RWPE2 (cell line): ENCODE data around the gene MT1M.

Source experiments
- ATAC-seq: fragments of 200-7000 bp; cut with Tn5 transposase; 3 replicates; pipeline ENCODE4 v1.9.1; 2021; ENCODE audit warnings: low read depth
- DNase-seq: peaks from one replicate; pipeline ENCODE4 v3.0.0-alpha.2; 2020; ENCODE audit warnings: low spot score
- H3K27ac ChIP-seq: fragments of 450-650 bp; 2 replicates; pipeline ENCODE4 v1.5.1; 2017; ENCODE audit warnings: mild to moderate bottlenecking; ENCODE audit not compliant: poor library complexity, severe bottlenecking
- H3K27me3 ChIP-seq: fragments of 250-450 bp; sonication (Bioruptor Pico); 2 replicates; pipeline ENCODE4 v1.5.1; 2021; ENCODE audit warnings: mild to moderate bottlenecking, moderate library complexity; ENCODE audit not compliant: insufficient read depth, poor library complexity, severe bottlenecking
- H3K36me3 ChIP-seq: fragments of 250-450 bp; sonication (Bioruptor Pico); 2 replicates; pipeline ENCODE4 v1.5.1; 2020; ENCODE audit warnings: low read depth, mild to moderate bottlenecking, moderate library complexity
- H3K4me1 ChIP-seq: fragments of 250-450 bp; sonication (Bioruptor Pico); 2 replicates; pipeline ENCODE4 v1.5.1; 2021; ENCODE audit warnings: mild to moderate bottlenecking, moderate library complexity; ENCODE audit not compliant: insufficient read depth, poor library complexity, severe bottlenecking
- H3K4me3 ChIP-seq: fragments of 250-450 bp; sonication (Bioruptor Pico); 2 replicates; pipeline ENCODE4 v1.5.1; 2021; ENCODE audit warnings: mild to moderate bottlenecking, moderate library complexity; ENCODE audit not compliant: severe bottlenecking
- H3K9me3 ChIP-seq: fragments of 250-450 bp; sonication (Bioruptor Pico); 2 replicates; pipeline ENCODE4 v1.5.1; 2021; ENCODE audit warnings: mild to moderate bottlenecking, moderate library complexity; ENCODE audit not compliant: severe bottlenecking
- TF ChIP-seq, protein P1 (sequence below): fragments of 450-650 bp; IDR thresholded peaks from one replicate; pipeline ENCODE4 v1.5.1; 2017; ENCODE audit warnings: mild to moderate bottlenecking, moderate library complexity; ENCODE audit not compliant: poor library complexity, severe bottlenecking

MT1M gene

GRCh38 chr16:56611281-56611833 is 21.1 kb upstream of the MT1M start:
- no peaks in the 10 kb centered on the region for H3K27me3 ChIP-seq
- no peak overlapping the region for H3K4me3 ChIP-seq
- ATAC-seq (no peak), DNase-seq (peak; percentile 25)
- no peaks in the 10 kb centered on the region for H3K9me3 ChIP-seq
- peak overlapping the region; percentile 100 for H3K27ac ChIP-seq
- TF ChIP-seq, protein P1, sequence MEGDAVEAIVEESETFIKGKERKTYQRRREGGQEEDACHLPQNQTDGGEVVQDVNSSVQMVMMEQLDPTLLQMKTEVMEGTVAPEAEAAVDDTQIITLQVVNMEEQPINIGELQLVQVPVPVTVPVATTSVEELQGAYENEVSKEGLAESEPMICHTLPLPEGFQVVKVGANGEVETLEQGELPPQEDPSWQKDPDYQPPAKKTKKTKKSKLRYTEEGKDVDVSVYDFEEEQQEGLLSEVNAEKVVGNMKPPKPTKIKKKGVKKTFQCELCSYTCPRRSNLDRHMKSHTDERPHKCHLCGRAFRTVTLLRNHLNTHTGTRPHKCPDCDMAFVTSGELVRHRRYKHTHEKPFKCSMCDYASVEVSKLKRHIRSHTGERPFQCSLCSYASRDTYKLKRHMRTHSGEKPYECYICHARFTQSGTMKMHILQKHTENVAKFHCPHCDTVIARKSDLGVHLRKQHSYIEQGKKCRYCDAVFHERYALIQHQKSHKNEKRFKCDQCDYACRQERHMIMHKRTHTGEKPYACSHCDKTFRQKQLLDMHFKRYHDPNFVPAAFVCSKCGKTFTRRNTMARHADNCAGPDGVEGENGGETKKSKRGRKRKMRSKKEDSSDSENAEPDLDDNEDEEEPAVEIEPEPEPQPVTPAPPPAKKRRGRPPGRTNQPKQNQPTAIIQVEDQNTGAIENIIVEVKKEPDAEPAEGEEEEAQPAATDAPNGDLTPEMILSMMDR: no peak
- H3K36me3 ChIP-seq: peaks cover 17% of the 10 kb centered on the region
- H3K4me1 ChIP-seq: peaks cover 69% of the 10 kb centered on the region

DNA sequence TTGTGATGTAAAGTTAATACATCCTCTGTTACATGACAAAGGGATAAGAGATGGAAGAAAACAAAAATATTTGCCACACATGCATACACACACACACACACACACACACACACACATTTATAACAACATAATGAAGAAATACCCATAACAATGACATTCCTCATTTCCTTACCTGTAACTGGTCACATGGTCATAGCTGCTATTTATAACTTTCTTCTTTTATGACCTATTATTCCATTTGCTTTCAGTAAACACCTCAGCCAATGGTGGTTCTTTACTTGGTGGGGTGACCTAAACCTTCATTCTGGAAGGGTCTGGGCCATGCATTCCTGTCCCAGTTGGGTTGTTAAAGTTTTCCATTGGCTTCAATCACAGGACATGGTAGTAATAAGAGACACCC is 18.8 kb upstream of the MT1M start:
- no peak for ATAC-seq

GRCh38 chr16:56614549-56614991 is 17.9 kb upstream of the MT1M start:
- Histone ChIP-seq H3K4me1 (peaks cover 55% of the 10 kb centered on the region), H3K27me3 (no peaks in the 10 kb centered on the region), H3K4me3 (no peak overlapping the region), H3K9me3 (no peaks in the 10 kb centered on the region), H3K27ac (peak overlapping the region; percentile 100), H3K36me3 (peaks cover 5% of the 10 kb centered on the region)
- TF ChIP-seq, protein P1: no peak
- peak; percentile 49 for ATAC-seq
- DNase-seq: no peak

More for the DNA sequence above, 18.8 kb upstream of the MT1M start:
- Histone ChIP-seq H3K4me3 (no peak overlapping the region), H3K36me3 (peaks cover 14% of the 10 kb centered on the region), H3K27me3 (no peaks in the 10 kb centered on the region), H3K9me3 (no peaks in the 10 kb centered on the region), H3K4me1 (peaks cover 55% of the 10 kb centered on the region), H3K27ac (peak overlapping the region; percentile 100)
- no peak for DNase-seq
- TF ChIP-seq, protein P1: no peak

DNA sequence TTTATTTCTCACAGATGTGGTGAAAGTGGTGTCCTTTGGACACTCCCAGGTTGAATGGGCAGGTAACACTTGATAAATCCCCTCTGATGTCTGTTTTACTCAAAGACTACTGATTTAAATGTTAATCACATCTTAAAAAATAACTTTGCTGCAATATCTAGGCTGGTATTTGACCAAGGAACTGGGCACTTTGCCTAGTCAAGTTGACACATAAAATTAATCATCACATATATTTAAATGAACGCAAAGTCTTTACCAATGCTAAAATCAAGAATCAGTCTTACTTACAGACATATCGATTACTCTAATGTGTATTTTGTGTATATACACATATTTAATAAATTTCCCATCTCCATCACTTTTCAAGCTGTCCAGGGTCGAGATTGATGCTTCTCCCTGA is 17.1 kb upstream of the MT1M start:
- DNase-seq: no peak
- Histone ChIP-seq H3K9me3 (no peaks in the 10 kb centered on the region), H3K27me3 (no peaks in the 10 kb centered on the region)

More for the DNA sequence above, 17.1 kb upstream of the MT1M start:
- Histone ChIP-seq H3K4me3 (no peak overlapping the region), H3K36me3 (no peaks in the 10 kb centered on the region), H3K27ac (peak overlapping the region; percentile 100), H3K4me1 (peaks cover 50% of the 10 kb centered on the region)
- TF ChIP-seq, protein P1: no peak
- peak; percentile 11; the same call in 1 of the 3 replicates for ATAC-seq
